ENCODE results near the gene HOXA3. TPM values are rescaled to one million over a fixed set of nuclear protein-coding genes. Genes with fewer than 3 reads are reported as not detected.

Gene HOXA3
- total and polyA plus RNA-seq, 2 of the 8 experiments (the other 6 are each of a cell fraction or from before 2014, with no cell fraction given): not detected

DNA sequence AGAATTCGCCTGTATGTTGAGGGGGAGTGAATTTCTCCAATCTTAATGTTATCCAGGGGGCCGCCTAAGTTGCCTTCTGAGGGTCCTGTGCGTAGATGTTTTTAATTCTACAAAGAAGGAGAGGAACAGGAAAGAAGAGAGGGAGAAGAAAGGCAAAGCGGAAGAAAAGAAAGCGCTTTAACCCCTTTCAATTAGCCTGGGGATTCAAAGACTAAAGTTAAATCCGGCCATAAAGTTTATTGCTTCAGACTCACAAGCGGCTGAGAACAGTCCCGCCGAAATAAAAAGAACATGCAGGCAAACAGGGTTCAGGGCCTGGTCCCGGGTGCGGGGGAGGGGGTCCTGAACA lies 13.4 kb downstream of the HOXA3 start:
- peak overlapping the region in 1 of 2 experiments; percentile 44; a peak in 1 of 4 replicates for H3K4me2 ChIP-seq (ENCODE audit: insufficient read depth in 1 of 2, low read depth in 2 of 2, low read length in 2 of 2)
- H3K56ac ChIP-seq (replicated peaks; ENCODE audit: insufficient read length, low read depth, low read length): no peak overlapping the region
- peaks cover 0 to 7% (median 0%) of the 10 kb centered on the region in 4 experiments; a peak in 1 of 8 replicates for H3K36me3 ChIP-seq (ENCODE audit: control insufficient read depth in 2 of 4, insufficient read depth in 4 of 4, low read length in 3 of 4)
- peak overlapping the region in 1 of 4 experiments; percentile 47; a peak in 1 of 8 replicates for H3K4me3 ChIP-seq (ENCODE audit: extremely low read depth in 1 of 4, insufficient read depth in 2 of 4, low read depth in 3 of 4, low read length in 4 of 4)
- peaks cover 9% of the 10 kb centered on the region for H3K23me2 ChIP-seq (ENCODE audit: low read depth, low read length)
- no peak overlapping the region for H4K5ac ChIP-seq (ENCODE audit: insufficient read length, low read depth, low read length)
- H3K4me1 ChIP-seq (replicated peaks in 1 of 4; ENCODE audit: control insufficient read depth in 3 of 4, insufficient read depth in 4 of 4, low read length in 3 of 4): peaks cover 0 to 6% (median 3%) of the 10 kb centered on the region in 4 experiments; a peak in 4 of 7 replicates
- no peak overlapping the region for H3K14ac ChIP-seq (ENCODE audit: insufficient read length)
- no peak overlapping the region for H2BK12ac ChIP-seq (ENCODE audit: low read depth, low read length)
- H4K20me1 ChIP-seq (replicated peaks in 1 of 2; ENCODE audit: control insufficient read depth in 1 of 2, insufficient read depth in 2 of 2, low read length in 2 of 2): peaks cover 18 to 22% of the 10 kb centered on the region in 2 experiments
- no peak overlapping the region for H3K9ac ChIP-seq (replicated peaks in 1 of 4; ENCODE audit: extremely low read depth in 1 of 4, low read depth in 3 of 4, low read length in 3 of 4)
- H4K91ac ChIP-seq (replicated peaks; ENCODE audit: insufficient read length, low read length): no peak overlapping the region
- H3K27ac ChIP-seq (ENCODE audit: low read depth, low read length): no peak overlapping the region
- no peaks in the 10 kb centered on the region for H3K79me1 ChIP-seq (ENCODE audit: low read depth, low read length)
- H3K79me2 ChIP-seq (ENCODE audit: control insufficient read depth in 1 of 2, insufficient read depth in 2 of 2, low read length in 2 of 2): no peaks in the 10 kb centered on the region
- H4K8ac ChIP-seq (ENCODE audit: extremely low read depth, insufficient read depth, low read length): no peak overlapping the region
- H3K18ac ChIP-seq (ENCODE audit: extremely low read depth, low read length): no peak overlapping the region
- POLR2A ChIA-PET (ENCODE audit: partially characterized antibody): no interaction called here
- no peak for FAIRE-seq
- TF ChIP-seq KDM4A (IDR thresholded peaks at IDR 0.05; ENCODE audit: low read depth, low read length, severe bottlenecking) (no peak), CTBP2 (IDR thresholded peaks at IDR 0.05; ENCODE audit: borderline replicate concordance, insufficient read depth, insufficient read length, low read length) (no peak), SP2 (IDR thresholded peaks at IDR 0.05; ENCODE audit: low read length) (no peak), EP300 (IDR thresholded peaks at IDR 0.05; ENCODE audit: borderline replicate concordance in 1 of 2, low read depth in 2 of 2, low read length in 2 of 2) (no peak), CBX8 (IDR thresholded peaks at IDR 0.05; ENCODE audit: borderline replicate concordance, low read depth, low read length) (peak; percentile 24; the same call in 1 of the 2 replicates)
- CTCF ChIA-PET (ENCODE audit: partially characterized antibody): interaction anchor here (1.3 to 3.5 kb wide), 2 partner anchors 22 to 286 kb away, joined by 4 to 11 read pairs; no protein-coding TSS in a partner anchor
- H2BK20ac ChIP-seq (ENCODE audit: low read length): no peak overlapping the region
- H2BK15ac ChIP-seq (ENCODE audit: low read length): no peak overlapping the region
- H3K9me3 ChIP-seq (ENCODE audit: insufficient read depth in 2 of 2, low read depth in 1 of 2, low read length in 1 of 2): no peaks in the 10 kb centered on the region
- H2BK5ac ChIP-seq (ENCODE audit: low read depth, low read length): no peak overlapping the region
- H2AK5ac ChIP-seq (ENCODE audit: low read depth, low read length): no peak overlapping the region
- no peak overlapping the region for H3K23ac ChIP-seq (ENCODE audit: insufficient read length)
- DNase-seq (ENCODE audit: low read depth in 1 of 2, low spot score in 2 of 2): no peak
- no peak overlapping the region for H2BK120ac ChIP-seq (replicated peaks; ENCODE audit: low read depth, low read length)
- H3K4ac ChIP-seq (replicated peaks; ENCODE audit: insufficient read length, low read depth, low read length): no peak overlapping the region
- 12% methylated on average over 11 of the region's 11 CpGs; no CpG with 5 or more reads in 1 of the 2 experiments for WGBS, 2 experiments (ENCODE audit: extremely low coverage in 1 of 2, insufficient coverage in 1 of 2, insufficient read length in 1 of 2, insufficient replicate concordance in 2 of 2, low coverage in 1 of 2, low lambda C conversion rate in 2 of 2, missing lambda C conversion rate in 1 of 2)
- peaks cover 97 to 100% (median 99%) of the 10 kb centered on the region in 4 experiments for H3K27me3 ChIP-seq (replicated peaks in 1 of 4; ENCODE audit: control insufficient read depth in 3 of 4, extremely low read depth in 1 of 4, insufficient read depth in 3 of 4, low read length in 3 of 4)
- H2AFZ ChIP-seq (ENCODE audit: low read length): no peak overlapping the region
